Mononuclear cell (primary cell): ENCODE results near the gene PLEKHA6. TPM values are rescaled to one million over a fixed set of nuclear protein-coding genes. Genes with fewer than 3 reads are reported as not detected.

Experiments
- H3K27me3 ChIP-seq: 2 replicates; pipeline ENCODE4 v1.6.0; 2011; ENCODE audit warnings: low read length, control low read depth; ENCODE audit not compliant: insufficient read depth
- H3K4me1 ChIP-seq: 2 replicates; pipeline ENCODE4 v1.5.1; 2011; ENCODE audit warnings: mild to moderate bottlenecking, low read length, control low read depth; ENCODE audit not compliant: insufficient read depth
- H3K4me3 ChIP-seq: 2 replicates; pipeline ENCODE4 v1.5.1; 2011; ENCODE audit warnings: mild to moderate bottlenecking, low read length, moderate library complexity
- H3K9me3 ChIP-seq: 2 replicates; pipeline ENCODE4 v1.5.1; 2011; ENCODE audit warnings: low read depth, mild to moderate bottlenecking, control low read depth, low read length
- total RNA-seq: library from RNA; depleted of rRNA; stranded (reverse); fragments of >200 nt; gene quantifications from one replicate; pipeline ENCODE4 v1.2.3, GENCODE V29; 2012

The PLEKHA6 gene, protein sequence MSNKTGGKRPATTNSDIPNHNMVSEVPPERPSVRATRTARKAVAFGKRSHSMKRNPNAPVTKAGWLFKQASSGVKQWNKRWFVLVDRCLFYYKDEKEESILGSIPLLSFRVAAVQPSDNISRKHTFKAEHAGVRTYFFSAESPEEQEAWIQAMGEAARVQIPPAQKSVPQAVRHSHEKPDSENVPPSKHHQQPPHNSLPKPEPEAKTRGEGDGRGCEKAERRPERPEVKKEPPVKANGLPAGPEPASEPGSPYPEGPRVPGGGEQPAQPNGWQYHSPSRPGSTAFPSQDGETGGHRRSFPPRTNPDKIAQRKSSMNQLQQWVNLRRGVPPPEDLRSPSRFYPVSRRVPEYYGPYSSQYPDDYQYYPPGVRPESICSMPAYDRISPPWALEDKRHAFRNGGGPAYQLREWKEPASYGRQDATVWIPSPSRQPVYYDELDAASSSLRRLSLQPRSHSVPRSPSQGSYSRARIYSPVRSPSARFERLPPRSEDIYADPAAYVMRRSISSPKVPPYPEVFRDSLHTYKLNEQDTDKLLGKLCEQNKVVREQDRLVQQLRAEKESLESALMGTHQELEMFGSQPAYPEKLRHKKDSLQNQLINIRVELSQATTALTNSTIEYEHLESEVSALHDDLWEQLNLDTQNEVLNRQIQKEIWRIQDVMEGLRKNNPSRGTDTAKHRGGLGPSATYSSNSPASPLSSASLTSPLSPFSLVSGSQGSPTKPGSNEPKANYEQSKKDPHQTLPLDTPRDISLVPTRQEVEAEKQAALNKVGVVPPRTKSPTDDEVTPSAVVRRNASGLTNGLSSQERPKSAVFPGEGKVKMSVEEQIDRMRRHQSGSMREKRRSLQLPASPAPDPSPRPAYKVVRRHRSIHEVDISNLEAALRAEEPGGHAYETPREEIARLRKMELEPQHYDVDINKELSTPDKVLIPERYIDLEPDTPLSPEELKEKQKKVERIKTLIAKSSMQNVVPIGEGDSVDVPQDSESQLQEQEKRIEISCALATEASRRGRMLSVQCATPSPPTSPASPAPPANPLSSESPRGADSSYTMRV
- under 0.01 TPM for total RNA-seq

DNA sequence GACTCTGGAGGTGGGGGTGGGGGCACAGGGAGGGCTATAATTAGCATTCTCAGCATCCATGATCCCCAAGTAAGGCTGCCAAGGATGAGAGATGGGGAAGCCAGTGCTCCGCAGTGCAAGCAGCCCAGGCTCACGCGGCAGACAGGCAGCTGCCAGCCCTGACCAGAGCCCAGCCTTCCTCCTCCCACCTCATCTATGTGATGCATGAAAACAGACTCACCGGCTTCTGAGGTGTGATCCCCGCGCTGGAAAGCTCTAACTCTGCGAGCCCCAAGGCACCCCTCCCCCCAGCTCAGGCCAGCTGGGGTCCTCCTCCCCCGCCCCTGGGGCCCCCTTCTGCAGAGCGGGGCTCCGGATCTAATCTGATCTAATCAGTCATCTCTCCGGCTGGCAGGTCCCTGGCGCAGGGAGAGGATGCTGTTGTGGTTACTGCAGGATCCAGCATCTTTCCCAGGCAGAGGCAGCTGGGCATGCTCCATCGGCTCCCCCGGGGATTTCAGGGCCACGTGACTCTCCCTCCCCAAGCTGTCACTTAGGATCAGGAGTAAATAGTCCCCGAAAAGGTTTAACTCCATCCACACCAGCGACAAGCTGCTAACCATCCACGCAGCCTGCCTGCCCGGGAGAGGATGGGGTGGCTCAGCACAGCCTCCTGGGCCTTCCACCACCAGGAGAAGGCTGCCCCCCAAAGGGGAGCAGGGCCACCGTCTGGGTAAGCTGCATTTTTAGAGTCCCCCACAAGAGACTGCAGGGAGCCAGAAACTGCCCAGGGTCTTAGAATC lies at the start of gene PLEKHA6:
Gene PLEKHA6, minus strand, starts transcription at position 456 of the 782 bp plus-strand sequence. CDS start 86,202 bp downstream, outside the sequence.
- peaks cover 19% of the 10 kb centered on the region for H3K4me1 ChIP-seq
- peaks cover 2% of the 10 kb centered on the region for H3K27me3 ChIP-seq
- no peaks in the 10 kb centered on the region for H3K9me3 ChIP-seq
- H3K4me3 ChIP-seq: no peak within 1 kb of the TSS

DNA sequence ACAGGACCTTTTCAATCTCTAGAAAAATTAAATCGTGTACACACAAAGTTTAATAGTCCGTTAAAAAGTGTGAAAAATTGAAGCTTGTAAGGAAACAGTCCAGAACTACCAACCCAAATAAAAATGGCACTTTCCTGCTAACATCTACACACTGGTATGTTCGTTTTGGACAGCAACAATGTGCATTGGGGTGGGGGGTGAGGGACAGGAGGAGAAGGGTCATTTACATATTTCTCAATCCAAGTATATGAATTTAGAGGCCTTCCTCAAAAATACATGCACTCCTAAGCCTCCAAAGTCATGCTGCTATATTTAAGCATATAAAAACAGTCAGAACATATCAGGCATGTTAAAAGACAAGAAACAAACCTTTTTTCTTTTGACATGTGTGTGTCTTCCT lies 49.4 kb upstream of the PLEKHA6 start:
- H3K27me3 ChIP-seq: no peaks in the 10 kb centered on the region
- H3K4me3 ChIP-seq: peak overlapping the region; percentile 100
- H3K4me1 ChIP-seq: peaks cover 45% of the 10 kb centered on the region
- no peaks in the 10 kb centered on the region for H3K9me3 ChIP-seq

DNA sequence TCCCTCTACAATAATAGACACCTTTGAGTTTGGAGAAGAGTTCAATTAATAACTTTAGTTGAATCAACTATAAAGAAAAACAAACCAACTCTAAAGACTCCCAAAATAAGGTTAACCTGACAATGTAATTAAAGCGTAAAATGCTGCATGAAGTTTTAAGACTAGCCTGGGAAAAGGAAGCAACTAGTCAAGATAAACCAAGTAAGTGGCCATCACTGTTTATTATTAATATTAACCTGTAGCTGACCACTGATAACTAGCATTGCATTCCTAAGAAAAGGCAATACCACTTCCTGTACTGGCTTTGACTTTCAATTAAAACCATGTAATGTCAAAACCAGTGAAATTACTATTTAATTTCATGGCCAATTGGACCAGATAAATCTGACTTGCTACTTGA lies 48.9 kb upstream of the PLEKHA6 start:
- peaks cover 40% of the 10 kb centered on the region for H3K4me1 ChIP-seq
- no peaks in the 10 kb centered on the region for H3K27me3 ChIP-seq
- no peaks in the 10 kb centered on the region for H3K9me3 ChIP-seq
- H3K4me3 ChIP-seq: peak overlapping the region; percentile 100

DNA sequence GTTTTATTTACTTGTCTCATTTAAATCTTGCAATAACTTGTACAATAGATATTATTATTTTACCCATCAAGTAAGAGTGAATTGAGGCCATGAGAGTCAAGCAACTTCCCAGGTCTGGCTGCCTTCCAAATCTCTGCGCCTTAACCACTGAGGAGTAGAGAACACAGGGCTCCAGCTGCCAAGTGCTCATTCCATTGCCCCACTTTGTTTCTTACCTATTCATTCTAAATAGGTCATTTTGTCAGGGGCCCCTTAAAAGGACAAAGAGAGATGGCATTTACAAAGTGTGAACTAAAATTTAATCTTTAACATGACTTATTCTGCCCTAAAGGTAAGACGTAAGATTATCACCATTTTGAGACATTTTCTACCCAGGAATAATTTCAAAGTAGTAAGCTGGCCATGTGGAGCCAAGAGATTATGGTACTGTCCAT lies 48.4 kb upstream of the PLEKHA6 start:
- Histone ChIP-seq H3K4me1 (peaks cover 35% of the 10 kb centered on the region), H3K9me3 (no peaks in the 10 kb centered on the region), H3K4me3 (peak overlapping the region; percentile 100), H3K27me3 (no peaks in the 10 kb centered on the region)

DNA sequence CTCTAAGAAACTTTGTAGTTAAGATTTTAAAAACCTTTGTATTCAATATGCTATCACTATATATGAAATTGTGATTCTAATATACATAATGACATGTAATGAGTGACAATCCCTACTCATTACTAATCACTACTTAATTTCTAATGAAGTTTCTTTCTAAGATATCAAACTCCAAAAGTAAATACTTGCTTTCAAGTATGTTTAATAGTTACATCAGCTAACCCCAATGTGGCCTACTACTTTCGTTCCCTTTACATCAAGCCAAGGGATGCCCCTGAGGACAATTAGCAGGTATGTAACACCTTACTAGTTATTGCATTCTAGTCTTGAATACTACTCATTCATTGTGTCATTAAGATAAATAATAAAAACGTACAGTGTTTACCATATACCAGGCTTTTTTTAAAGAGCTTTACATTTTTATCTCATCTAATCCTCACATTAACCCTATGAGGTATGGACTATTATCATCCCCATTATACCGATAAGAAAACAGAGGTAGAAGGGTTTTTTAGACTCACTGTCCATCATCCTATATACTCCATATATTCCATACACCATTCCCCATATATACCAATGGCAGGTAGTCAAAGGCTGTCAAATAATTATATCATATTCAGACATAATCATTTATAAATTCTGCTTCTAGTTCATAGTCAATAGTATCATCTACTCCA lies 47.7 kb upstream of the PLEKHA6 start:
- no peaks in the 10 kb centered on the region for H3K27me3 ChIP-seq
- H3K4me1 ChIP-seq: peaks cover 28% of the 10 kb centered on the region
- H3K9me3 ChIP-seq: no peaks in the 10 kb centered on the region
- peak overlapping the region; percentile 100 for H3K4me3 ChIP-seq

DNA sequence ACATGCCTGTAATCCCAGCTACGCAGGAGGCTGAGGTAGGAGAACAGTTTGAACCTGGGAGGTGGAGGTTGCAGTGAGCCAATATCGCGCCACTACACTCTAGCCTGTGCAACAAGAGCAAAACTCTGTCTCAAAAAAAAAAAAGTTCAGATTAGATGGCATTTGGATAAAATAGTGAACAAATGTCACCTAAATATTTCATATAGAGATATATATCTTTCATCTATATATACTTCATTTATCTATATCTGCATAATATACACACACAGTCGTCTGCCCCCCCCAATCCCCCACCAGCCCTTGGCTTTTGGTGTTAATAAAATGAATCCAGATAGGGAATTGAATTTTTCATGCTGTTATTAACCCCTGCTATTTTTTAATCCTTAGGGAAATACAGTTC lies 46.9 kb upstream of the PLEKHA6 start:
- peak overlapping the region; percentile 100 for H3K4me3 ChIP-seq

DNA sequence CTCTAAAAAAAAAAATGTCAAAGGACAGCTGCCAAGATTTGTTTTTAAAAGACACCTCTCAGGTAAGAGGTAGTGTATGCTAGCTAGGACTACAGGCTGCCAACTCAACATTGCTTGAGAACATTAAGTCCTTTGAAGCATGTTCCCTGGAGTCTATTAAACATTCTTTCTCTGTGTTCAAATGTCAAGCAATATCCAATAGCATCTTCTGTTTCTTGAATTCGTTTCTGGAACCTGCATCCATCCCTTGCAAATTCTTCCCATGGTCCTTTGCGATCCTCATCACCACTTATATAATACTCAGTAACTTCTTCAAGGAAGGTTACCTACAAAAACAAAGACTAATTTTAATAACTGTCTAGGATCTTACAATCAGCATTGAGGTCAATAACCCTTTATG lies 46.3 kb upstream of the PLEKHA6 start:
- H3K9me3 ChIP-seq: no peaks in the 10 kb centered on the region

More for the DNA sequence above, 46.9 kb upstream of the PLEKHA6 start:
- no peaks in the 10 kb centered on the region for H3K9me3 ChIP-seq
- no peaks in the 10 kb centered on the region for H3K27me3 ChIP-seq
- peaks cover 24% of the 10 kb centered on the region for H3K4me1 ChIP-seq

DNA sequence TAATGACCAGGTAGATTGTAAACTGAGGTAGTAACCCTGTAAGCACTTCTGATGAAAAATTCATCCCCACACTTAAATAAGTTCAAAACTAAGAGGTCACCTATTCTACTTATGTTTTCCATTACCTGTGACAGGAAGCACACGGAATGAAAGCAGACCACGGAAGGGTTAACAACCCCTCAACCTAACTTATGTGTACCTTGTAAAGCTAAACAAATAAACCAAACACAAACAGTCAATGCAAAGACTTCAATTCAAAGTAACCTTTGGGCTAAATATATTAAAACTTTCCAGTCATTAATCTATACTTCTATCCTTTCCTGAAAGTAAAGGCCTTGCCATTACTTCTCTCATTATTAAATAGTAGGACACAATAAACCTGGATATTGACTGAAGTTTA lies 44.9 kb upstream of the PLEKHA6 start:
- Histone ChIP-seq H3K4me1 (peaks cover 16% of the 10 kb centered on the region), H3K27me3 (no peaks in the 10 kb centered on the region), H3K4me3 (no peak overlapping the region), H3K9me3 (no peaks in the 10 kb centered on the region)

More for the DNA sequence above, 46.3 kb upstream of the PLEKHA6 start:
- Histone ChIP-seq H3K4me1 (peaks cover 24% of the 10 kb centered on the region), H3K27me3 (no peaks in the 10 kb centered on the region), H3K4me3 (no peak overlapping the region)

DNA sequence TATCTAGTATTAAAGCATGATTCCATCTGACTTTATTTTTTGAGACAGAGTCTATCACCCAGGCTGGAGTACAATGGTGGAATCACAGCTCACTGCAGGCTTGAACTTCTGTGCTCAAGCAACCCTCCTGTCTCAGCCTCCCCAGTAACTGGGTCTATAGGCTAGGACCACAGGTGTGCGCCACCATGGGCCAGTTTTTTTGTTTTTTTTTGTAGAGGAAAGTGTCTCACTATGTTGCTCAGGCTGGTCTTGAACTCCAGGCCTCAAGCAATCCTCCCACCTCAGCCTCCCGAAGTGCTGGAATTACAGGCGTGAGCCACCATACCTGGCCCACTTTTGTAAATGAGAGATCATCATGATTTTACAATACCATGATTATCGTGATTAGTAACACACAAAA lies 42.7 kb upstream of the PLEKHA6 start:
- no peak overlapping the region for H3K4me3 ChIP-seq
- H3K4me1 ChIP-seq: peaks cover 13% of the 10 kb centered on the region
- no peaks in the 10 kb centered on the region for H3K9me3 ChIP-seq
- H3K27me3 ChIP-seq: no peaks in the 10 kb centered on the region

DNA sequence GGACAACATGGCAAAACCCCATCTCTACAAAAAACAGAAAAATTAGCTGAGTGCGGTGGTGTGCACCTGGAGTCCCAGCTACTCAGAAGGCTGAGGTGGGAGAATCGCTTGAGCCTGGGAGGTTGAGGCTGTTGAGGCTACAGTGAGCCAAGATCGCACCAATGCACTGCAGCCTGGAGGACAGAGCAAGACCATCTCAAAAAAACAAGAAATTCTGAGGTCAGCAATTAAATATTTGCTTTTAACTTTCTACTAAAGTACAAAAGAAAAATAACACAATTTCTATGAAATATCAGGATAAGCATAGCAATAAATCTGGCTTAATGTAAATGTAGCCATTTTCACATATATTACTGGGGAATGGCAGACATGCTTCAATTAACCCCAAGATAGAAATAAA lies 42.0 kb upstream of the PLEKHA6 start:
- Histone ChIP-seq H3K9me3 (no peaks in the 10 kb centered on the region), H3K27me3 (no peaks in the 10 kb centered on the region), H3K4me3 (no peak overlapping the region), H3K4me1 (peaks cover 12% of the 10 kb centered on the region)

DNA sequence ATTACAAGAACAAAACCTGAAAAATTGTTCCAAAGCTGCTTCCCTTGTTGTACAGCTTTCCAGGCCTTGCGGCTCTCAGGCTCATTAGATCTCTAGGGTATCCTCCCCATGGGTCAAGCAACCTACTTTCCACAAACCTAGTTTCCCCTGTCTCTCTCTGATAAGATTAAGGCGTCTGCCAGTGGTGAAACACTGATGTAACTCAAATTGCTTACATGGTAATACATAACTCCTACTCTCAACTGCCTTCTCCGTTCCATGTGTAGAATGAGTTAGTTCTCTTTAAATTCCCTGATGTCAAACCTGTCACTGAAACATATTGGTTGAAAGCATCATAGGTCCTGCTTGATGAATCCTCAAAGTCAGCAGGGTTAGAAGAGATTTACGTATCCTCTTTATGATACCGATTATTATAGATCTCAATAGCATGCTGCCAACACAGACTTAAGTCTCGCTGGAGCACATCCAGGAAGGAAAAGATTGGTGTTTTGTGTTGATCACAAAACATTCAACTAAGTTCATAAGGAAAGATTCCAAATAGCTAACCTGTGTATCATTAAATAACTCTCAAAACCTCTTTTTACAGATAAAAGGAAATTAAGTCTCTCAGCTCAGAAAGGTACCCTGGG lies 41.3 kb upstream of the PLEKHA6 start:
- Histone ChIP-seq H3K4me3 (no peak overlapping the region), H3K4me1 (peaks cover 4% of the 10 kb centered on the region), H3K9me3 (no peaks in the 10 kb centered on the region), H3K27me3 (no peaks in the 10 kb centered on the region)

DNA sequence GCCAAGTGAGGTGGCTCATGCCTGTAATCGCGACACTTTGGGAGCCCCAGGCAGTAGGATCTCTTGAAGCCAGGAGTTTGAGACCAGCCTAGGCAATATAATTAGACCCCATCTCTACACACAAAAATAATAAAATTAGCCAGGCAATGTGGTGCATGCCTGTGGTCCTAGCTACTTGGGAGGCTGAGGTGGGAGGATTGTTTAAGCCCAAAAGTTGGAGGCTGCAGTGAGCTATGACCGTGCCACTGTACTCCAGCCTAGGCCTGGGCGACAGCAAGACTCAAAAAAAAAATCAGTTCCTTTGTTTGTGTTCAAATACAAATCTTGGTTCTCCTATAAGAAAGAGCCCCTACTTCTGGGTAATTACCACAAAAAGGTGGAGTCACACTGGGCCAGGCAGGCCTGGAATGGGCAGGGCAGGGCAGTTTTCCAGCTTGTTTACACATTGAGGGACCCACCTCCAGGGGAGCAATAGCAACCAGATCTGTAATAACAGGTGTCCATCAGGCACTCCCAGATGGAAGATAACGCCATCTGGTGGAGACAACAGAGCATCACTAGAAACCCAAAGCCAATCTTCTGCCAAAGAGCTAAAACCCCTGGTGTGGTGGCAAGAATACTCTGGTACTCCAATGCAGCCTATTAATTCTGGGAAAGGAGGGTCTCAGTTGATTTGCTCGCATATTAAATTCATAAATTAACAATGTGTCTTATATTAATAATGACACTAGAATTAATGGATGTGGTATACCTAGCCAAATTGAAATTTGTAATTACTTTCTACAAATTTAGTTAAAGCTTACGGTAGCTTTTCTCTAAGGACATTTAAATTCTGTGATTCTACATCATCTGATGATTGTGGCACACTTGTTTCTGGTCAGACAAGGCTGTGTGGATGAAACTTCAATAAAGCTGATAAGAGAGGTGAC lies 38.7 kb upstream of the PLEKHA6 start:
- Histone ChIP-seq H3K9me3 (no peaks in the 10 kb centered on the region), H3K4me3 (no peak overlapping the region), H3K4me1 (no peaks in the 10 kb centered on the region), H3K27me3 (no peaks in the 10 kb centered on the region)

DNA sequence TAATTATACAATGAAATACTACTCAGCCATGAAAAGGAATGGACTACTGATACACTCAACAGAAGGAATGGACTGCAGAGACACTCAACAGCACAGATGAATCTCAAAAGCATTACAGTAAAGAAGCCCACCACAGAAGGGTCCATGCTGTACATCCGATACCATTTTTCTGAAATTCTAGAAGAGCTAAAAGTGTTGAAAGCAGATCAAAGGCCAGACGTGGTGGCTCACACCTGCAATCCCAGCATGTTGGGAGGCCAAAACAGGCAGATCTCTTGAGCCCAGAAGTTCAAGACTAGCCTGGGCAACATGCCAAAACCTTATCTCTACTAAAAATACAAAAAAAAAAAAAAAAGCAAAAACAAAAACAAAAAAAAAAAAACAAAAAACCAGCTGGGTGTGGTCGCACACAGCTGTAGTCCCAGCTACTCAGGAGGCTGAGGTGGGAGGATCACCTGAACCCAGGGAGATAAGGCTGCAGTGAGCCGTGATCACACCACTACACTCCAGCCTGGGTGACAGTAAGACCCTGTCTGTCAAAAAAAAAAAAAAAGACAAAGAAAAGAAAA lies 36.4 kb upstream of the PLEKHA6 start:
- Histone ChIP-seq H3K9me3 (no peaks in the 10 kb centered on the region), H3K27me3 (no peaks in the 10 kb centered on the region), H3K4me3 (no peak overlapping the region), H3K4me1 (no peaks in the 10 kb centered on the region)
